ENCODE data around the gene ACSM2A.
"Not testable (repeated sequence)": the region's sequence is repeated elsewhere in the genome, so short reads cannot be mapped to it uniquely, and the experiment has no call there.

Gene ACSM2A

DNA sequence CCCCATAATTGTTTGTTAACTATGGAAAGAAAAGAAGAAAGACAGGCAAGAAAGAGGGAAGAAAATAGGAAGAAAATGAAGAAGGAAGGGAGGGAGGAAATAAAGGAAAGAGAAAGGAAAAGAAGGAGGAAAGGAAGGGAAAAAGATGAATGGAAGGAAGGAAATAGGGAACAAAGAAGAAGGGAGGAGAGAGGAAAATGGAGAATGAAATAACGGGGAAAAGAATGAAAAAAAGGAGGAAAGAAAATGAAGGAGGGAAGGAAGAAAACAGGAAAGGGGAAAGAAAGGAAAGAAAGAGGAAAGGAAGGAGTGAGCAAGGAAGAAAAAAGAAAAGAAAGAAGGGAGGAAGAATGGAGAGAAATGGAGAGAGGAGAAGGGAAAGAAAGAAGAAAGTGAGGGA lies 20.8 kb upstream of the ACSM2A start:
- not testable (repeated sequence) for H3K36me3 Mint-ChIP-seq (ENCODE audit: low read depth); DNase-seq (ENCODE audit: low spot score); H3K27ac Mint-ChIP-seq; H3K4me1 Mint-ChIP-seq (ENCODE audit: low read depth); H3K9me3 Mint-ChIP-seq; H3K27me3 Mint-ChIP-seq (ENCODE audit: low read depth); H3K4me3 Mint-ChIP-seq

DNA sequence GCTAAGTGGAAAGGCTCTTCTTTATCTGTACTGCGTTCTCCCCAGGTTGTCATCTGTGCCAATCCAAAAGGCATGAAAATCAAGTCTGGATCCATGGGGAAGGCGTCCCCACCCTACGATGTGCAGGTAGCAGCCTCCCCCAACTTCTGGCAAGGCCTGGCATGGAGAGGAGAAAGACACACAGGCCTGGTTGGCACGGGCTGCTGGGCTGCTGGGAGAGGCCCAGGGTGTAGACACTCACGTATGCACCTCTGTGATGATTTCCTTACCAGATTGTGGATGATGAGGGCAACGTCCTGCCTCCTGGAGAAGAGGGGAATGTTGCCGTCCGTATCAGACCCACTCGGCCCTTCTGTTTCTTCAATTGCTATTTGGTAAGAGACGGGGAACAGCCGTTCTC lies 20.4 kb upstream of the ACSM2A start:
- Mint-ChIP-seq H3K9me3 (no peaks in the 10 kb centered on the region), H3K4me3 (no peak overlapping the region), H3K27me3 (ENCODE audit: low read depth) (no peaks in the 10 kb centered on the region), H3K4me1 (ENCODE audit: low read depth) (no peaks in the 10 kb centered on the region), H3K36me3 (ENCODE audit: low read depth) (no peaks in the 10 kb centered on the region), H3K27ac (no peak overlapping the region)
- DNase-seq (ENCODE audit: low spot score): no peak

GRCh38 chr16:20438950-20439349 lies 12.4 kb upstream of the ACSM2A start:
- H3K9me3 Mint-ChIP-seq; H3K27me3 Mint-ChIP-seq (ENCODE audit: low read depth); H3K4me3 Mint-ChIP-seq; DNase-seq (ENCODE audit: low spot score); H3K27ac Mint-ChIP-seq; H3K4me1 Mint-ChIP-seq (ENCODE audit: low read depth); H3K36me3 Mint-ChIP-seq (ENCODE audit: low read depth): not testable (repeated sequence)

DNA sequence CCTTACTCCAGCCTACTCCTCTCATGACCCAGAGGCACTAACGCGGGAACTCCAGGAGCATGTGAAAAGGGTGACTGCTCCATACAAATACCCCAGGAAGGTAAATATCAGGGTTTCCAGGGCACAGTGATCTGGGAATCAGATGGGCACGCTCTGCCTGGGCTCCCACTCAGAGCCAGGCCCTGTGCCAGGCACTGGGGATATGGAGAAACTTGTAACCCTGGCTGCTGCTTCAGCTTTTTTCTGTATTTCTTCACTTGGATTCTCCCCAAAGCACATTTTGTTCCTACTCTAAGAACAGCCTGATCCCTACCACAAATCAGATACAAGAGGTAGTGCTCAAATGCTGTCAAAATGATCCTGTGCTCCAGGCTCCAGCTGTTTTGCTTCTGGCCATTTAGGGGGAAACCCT lies 11.5 kb upstream of the ACSM2A start:
- not testable (repeated sequence) for H3K27ac Mint-ChIP-seq; DNase-seq (ENCODE audit: low spot score); H3K27me3 Mint-ChIP-seq (ENCODE audit: low read depth); H3K4me1 Mint-ChIP-seq (ENCODE audit: low read depth); H3K9me3 Mint-ChIP-seq; H3K4me3 Mint-ChIP-seq; H3K36me3 Mint-ChIP-seq (ENCODE audit: low read depth)

- not testable (repeated sequence) for H3K4me1 Mint-ChIP-seq (ENCODE audit: low read depth); H3K27ac Mint-ChIP-seq; H3K9me3 Mint-ChIP-seq; DNase-seq (ENCODE audit: low spot score); H3K27me3 Mint-ChIP-seq (ENCODE audit: low read depth); H3K36me3 Mint-ChIP-seq (ENCODE audit: low read depth); H3K4me3 Mint-ChIP-seq
Observed at GRCh38 chr16:20440731-20441130, 10.6 kb upstream of the ACSM2A start.

GRCh38 chr16:20441191-20441590 lies 10.1 kb upstream of the ACSM2A start:
- Mint-ChIP-seq H3K27ac (no peak overlapping the region), H3K9me3 (no peaks in the 10 kb centered on the region), H3K36me3 (ENCODE audit: low read depth) (no peaks in the 10 kb centered on the region), H3K4me3 (no peak overlapping the region), H3K4me1 (ENCODE audit: low read depth) (no peaks in the 10 kb centered on the region), H3K27me3 (ENCODE audit: low read depth) (no peaks in the 10 kb centered on the region)
- DNase-seq (ENCODE audit: low spot score): no peak

- H3K27ac Mint-ChIP-seq; H3K4me1 Mint-ChIP-seq (ENCODE audit: low read depth); H3K27me3 Mint-ChIP-seq (ENCODE audit: low read depth); DNase-seq (ENCODE audit: low spot score); H3K36me3 Mint-ChIP-seq (ENCODE audit: low read depth); H3K9me3 Mint-ChIP-seq; H3K4me3 Mint-ChIP-seq: not testable (repeated sequence)
Observed at GRCh38 chr16:20441859-20442258, 9.5 kb upstream of the ACSM2A start.

- not testable (repeated sequence) for H3K9me3 Mint-ChIP-seq; H3K4me1 Mint-ChIP-seq (ENCODE audit: low read depth); H3K4me3 Mint-ChIP-seq; H3K27ac Mint-ChIP-seq; H3K36me3 Mint-ChIP-seq (ENCODE audit: low read depth); DNase-seq (ENCODE audit: low spot score); H3K27me3 Mint-ChIP-seq (ENCODE audit: low read depth)
Observed at GRCh38 chr16:20446652-20447393, 4.5 kb upstream of the ACSM2A start.

- H3K27me3 Mint-ChIP-seq (ENCODE audit: low read depth); H3K4me3 Mint-ChIP-seq; H3K27ac Mint-ChIP-seq; H3K4me1 Mint-ChIP-seq (ENCODE audit: low read depth); H3K9me3 Mint-ChIP-seq; DNase-seq (ENCODE audit: low spot score); H3K36me3 Mint-ChIP-seq (ENCODE audit: low read depth): not testable (repeated sequence)
Observed at GRCh38 chr16:20453633-20454032, 2.3 kb downstream of the ACSM2A start.

DNA sequence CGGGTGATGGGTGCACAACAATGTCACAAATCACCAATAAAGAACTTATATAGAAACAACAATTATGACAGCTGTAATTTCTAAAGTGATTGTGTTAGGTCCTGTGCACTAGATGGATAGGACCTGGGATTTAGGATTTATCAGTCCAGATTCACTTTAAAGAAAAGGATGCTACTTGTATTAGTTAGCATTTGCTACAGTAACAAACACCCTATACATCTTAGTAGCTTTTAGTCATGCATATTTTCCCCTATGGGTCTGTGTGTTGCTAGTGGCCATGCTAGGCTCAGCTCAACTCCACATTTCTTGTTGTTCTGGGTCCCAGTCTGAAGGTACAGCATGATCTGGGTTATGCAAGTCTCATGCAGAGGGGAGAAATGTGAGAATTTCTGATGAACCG lies 7.9 kb downstream of the ACSM2A start:
- H3K9me3 Mint-ChIP-seq; H3K4me1 Mint-ChIP-seq (ENCODE audit: low read depth); H3K27me3 Mint-ChIP-seq (ENCODE audit: low read depth); H3K36me3 Mint-ChIP-seq (ENCODE audit: low read depth); H3K4me3 Mint-ChIP-seq; H3K27ac Mint-ChIP-seq; DNase-seq (ENCODE audit: low spot score): not testable (repeated sequence)

- H3K36me3 Mint-ChIP-seq (ENCODE audit: low read depth); H3K9me3 Mint-ChIP-seq; H3K27me3 Mint-ChIP-seq (ENCODE audit: low read depth); H3K4me1 Mint-ChIP-seq (ENCODE audit: low read depth); DNase-seq (ENCODE audit: low spot score); H3K27ac Mint-ChIP-seq; H3K4me3 Mint-ChIP-seq: not testable (repeated sequence)
Observed at GRCh38 chr16:20460313-20460712, 9.0 kb downstream of the ACSM2A start.

GRCh38 chr16:20468954-20469353 lies 17.6 kb downstream of the ACSM2A start:
- DNase-seq (ENCODE audit: low spot score); H3K36me3 Mint-ChIP-seq (ENCODE audit: low read depth); H3K4me1 Mint-ChIP-seq (ENCODE audit: low read depth); H3K27ac Mint-ChIP-seq; H3K4me3 Mint-ChIP-seq; H3K9me3 Mint-ChIP-seq; H3K27me3 Mint-ChIP-seq (ENCODE audit: low read depth): not testable (repeated sequence)

DNA sequence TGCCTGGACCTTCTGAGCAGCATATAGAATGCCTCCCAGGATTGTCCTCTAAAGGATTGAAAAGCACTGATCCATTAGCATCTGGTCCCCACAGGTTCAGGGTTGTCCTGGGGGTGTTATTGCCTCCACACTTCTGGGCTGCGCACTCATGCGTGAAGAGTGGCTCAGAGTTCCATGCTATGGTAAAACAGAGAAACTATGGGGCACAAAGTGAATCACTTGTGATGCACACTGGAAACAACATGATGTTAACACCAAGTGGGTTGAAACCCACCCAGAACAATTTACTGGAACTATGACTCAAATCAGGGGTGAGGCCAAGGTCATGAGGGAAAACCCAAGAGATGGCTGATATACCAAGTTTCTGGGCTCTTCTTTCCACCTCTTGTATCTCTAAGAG lies 18.6 kb downstream of the ACSM2A start:
- DNase-seq (ENCODE audit: low spot score): peak; percentile 14
- H3K27ac Mint-ChIP-seq; H3K36me3 Mint-ChIP-seq (ENCODE audit: low read depth); H3K4me1 Mint-ChIP-seq (ENCODE audit: low read depth); H3K9me3 Mint-ChIP-seq; H3K4me3 Mint-ChIP-seq; H3K27me3 Mint-ChIP-seq (ENCODE audit: low read depth): not testable (repeated sequence)

DNA sequence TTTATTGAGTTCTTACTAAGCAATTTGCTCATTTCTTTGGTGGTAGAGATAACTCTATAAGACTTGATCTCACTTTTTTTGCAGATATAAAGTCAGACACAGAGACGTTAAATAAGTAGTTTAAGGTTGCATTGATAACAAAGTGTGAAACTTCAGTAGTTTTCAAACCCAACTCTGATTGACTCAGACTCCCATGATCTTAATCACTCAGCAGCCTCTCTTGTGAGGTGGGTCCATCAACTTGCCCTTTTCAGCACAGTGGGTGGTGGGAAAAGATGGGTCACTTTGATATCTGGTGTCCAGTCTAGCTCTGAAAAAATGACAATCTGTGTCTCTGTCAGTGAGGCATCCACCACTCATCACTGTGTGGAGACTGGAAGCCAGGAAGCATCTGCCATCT lies 19.4 kb downstream of the ACSM2A start:
- not testable (repeated sequence) for H3K27ac Mint-ChIP-seq; H3K4me1 Mint-ChIP-seq (ENCODE audit: low read depth); H3K4me3 Mint-ChIP-seq; H3K36me3 Mint-ChIP-seq (ENCODE audit: low read depth); H3K9me3 Mint-ChIP-seq; H3K27me3 Mint-ChIP-seq (ENCODE audit: low read depth)
- peak; percentile 6 for DNase-seq (ENCODE audit: low spot score)

GRCh38 chr16:20477188-20477744 lies 25.9 kb downstream of the ACSM2A start:
- H3K4me1 Mint-ChIP-seq (ENCODE audit: low read depth); DNase-seq (ENCODE audit: low spot score); H3K36me3 Mint-ChIP-seq (ENCODE audit: low read depth); H3K27ac Mint-ChIP-seq; H3K4me3 Mint-ChIP-seq; H3K27me3 Mint-ChIP-seq (ENCODE audit: low read depth); H3K9me3 Mint-ChIP-seq: not testable (repeated sequence)

All from T-helper 2 cell treated with Interferon-gamma antibody and Interleukin-4, amounts not matched to agents 5 μg/mL and 100 μg/mL, for 36 hours (primary cell).